LNCaP clone FGC (cell line): ENCODE results near the gene FOSL1.
A peak's percentile ranks its signal among the peaks of the same experiment; 100 is the strongest.

Experiments
- DNase-seq: peaks from one replicate; pipeline ENCODE4 v3.0.0-alpha.2; 2011; ENCODE audit warnings: low read depth
- H3K4me3 ChIP-seq: 2 replicates; pipeline ENCODE4 v1.5.1; 2011; ENCODE audit warnings: mild to moderate bottlenecking, low read depth, low read length, control low read depth
- TF ChIP-seq, protein P1 (sequence below): IDR thresholded peaks from 2 replicates; pipeline ENCODE4 v1.5.1; 2012; ENCODE audit warnings: mild to moderate bottlenecking; ENCODE audit not compliant: control insufficient read depth, insufficient read depth; ENCODE audit errors: extremely low read depth

FOSL1 gene

DNA sequence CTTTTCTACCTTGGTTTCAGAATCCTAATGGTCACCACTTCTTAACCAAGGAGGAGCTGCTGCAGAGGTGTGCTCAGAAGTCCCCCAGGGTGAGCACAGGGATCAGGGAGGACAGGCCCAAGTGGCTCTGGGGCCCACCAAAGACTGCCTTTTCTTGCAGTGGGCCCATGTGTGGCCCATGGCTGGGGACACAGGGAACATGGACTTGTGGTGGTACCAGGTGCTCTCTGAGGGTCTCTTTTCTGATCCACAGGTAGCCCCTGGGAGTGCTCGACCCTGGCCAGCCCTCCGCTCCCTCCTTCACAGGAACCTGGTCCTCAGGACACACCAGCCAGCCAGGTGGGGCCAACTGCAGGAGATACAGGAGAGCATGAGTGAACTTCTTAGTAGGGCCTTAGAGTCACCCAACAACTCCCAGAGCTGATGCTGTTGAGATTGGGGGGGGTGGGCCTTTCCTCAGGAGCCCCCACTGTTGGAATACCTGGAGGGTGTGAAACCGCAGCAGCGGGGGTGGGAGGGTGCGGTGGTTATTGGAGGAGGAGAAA, 37.9 kb downstream of the FOSL1 start:
- no peak for DNase-seq
- TF ChIP-seq, protein P1, sequence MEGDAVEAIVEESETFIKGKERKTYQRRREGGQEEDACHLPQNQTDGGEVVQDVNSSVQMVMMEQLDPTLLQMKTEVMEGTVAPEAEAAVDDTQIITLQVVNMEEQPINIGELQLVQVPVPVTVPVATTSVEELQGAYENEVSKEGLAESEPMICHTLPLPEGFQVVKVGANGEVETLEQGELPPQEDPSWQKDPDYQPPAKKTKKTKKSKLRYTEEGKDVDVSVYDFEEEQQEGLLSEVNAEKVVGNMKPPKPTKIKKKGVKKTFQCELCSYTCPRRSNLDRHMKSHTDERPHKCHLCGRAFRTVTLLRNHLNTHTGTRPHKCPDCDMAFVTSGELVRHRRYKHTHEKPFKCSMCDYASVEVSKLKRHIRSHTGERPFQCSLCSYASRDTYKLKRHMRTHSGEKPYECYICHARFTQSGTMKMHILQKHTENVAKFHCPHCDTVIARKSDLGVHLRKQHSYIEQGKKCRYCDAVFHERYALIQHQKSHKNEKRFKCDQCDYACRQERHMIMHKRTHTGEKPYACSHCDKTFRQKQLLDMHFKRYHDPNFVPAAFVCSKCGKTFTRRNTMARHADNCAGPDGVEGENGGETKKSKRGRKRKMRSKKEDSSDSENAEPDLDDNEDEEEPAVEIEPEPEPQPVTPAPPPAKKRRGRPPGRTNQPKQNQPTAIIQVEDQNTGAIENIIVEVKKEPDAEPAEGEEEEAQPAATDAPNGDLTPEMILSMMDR = no peak
- peak overlapping the region; percentile 93 for H3K4me3 ChIP-seq

DNA sequence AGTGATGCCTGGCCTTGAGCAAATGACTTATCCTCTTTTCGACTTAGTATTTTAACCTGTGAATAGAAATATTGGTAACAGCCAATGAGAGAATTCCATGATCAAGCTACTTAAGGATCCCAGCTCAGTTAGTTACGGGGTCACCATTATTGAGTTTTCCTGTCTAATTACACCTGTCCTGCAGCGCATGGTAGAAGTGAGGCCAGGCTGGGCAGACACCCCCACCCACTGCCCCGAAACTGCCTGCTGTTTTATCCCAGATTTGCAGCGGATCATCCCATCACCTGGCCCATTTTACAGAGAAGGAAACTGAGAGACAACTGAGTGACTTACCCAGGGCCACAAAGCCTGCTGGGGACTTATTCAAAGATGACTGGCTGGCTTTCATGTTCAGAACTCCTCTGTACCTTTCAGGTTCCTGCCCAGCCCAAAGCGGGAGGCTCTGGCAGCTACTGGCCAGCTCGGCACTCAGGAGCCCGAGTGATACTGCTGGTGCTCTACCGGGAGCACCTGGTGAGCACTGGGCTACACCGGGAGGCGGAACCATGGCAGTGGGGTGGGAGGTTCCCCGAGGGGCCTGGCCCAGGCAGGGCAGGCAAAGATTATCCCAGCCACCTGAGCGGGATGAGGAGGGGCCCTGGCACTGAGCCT, 38.5 kb downstream of the FOSL1 start:
- H3K4me3 ChIP-seq = peak overlapping the region; percentile 93
- TF ChIP-seq, protein P1 = no peak
- no peak for DNase-seq

DNA sequence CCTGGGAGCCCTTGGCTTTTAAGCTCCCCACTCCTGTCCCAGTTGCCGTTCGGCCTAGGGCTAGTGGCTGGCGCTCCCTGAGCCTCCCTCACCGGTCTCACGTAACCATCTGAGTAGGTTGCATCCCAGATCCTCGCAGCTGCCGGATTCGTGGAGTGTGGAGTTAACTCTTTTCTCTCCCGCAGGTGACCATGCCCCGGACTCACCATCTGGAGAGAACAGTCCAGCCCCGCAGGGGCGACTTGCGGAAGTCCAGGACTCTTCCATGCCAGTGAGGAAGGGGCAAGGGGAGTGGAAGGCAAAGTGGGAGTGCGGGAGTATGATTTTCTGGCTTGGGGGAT, 39.1 kb downstream of the FOSL1 start:
- peak overlapping the region; percentile 93 for H3K4me3 ChIP-seq
- TF ChIP-seq, protein P1 = no peak
- DNase-seq = no peak

DNA sequence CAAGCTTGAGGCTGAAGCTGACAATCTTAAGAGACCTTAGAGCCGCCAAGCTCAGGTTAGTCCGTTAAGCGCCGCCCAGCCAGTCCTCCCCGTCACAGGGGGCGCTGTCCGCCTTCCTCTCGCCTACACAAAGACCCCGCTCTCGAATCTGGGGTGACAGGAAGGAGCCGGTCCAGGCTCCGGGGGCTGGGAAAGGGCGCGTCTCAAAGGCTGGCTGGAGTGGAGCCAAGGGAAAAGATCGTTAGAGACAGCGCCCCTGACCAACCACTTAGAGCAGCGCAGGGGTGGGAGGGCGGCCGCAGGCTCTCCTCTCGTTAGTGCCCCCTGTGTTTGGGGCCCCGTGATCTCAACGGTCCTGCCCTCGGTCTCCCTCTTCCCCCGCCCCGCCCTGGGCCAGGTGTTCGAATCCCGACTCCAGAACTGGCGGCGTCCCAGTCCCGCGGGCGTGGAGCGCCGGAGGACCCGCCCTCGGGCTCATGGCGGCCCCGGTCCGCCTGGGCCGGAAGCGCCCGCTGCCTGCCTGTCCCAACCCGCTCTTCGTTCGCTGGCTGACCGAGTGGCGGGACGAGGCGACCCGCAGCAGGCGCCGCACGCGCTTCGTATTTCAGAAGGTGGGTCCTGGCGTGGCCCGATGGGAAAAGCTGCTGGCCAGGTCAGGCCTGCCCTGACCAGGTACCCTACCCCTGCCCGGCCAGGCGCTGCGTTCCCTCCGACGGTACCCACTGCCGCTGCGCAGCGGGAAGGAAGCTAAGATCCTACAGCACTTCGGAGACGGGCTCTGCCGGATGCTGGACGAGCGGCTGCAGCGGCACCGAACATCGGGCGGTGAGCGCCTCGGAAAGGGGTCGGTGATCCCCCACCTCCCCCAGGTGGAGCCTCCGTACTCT, 39.7 kb downstream of the FOSL1 start, which contains the start of gene MUS81:
TSS of gene MUS81 (plus strand) at position 156 of the 887 bp plus-strand sequence. CDS start at position 477, 321 bp downstream.
- TF ChIP-seq, protein P1 = peak; percentile 83
- H3K4me3 ChIP-seq = peak within 1 kb of the TSS; percentile 93
- DNase-seq = peak; percentile 90

DNA sequence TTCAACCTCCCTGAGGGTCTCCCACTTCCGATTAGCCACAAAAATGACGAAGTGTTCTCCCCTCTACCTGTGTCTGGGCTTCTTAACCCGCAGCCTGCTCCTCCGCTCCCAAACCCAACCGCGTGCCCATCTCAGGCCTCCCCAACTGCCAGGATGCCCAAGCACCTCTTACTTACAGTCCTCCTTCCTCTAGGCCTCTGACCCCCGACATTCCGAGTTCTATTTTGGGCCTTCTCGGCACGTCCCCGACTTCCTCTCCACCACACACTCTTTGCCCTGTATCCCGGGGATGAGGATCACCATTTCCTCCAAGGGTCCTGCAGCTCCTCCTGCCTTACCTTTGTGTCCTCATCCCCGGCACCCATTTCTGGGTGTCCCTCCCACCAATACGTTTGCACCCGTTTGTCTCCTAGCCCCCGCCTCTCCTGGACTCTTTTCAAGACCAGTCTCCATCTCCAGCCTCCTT, 40.3 kb downstream of the FOSL1 start:
- no peak for DNase-seq

DNA sequence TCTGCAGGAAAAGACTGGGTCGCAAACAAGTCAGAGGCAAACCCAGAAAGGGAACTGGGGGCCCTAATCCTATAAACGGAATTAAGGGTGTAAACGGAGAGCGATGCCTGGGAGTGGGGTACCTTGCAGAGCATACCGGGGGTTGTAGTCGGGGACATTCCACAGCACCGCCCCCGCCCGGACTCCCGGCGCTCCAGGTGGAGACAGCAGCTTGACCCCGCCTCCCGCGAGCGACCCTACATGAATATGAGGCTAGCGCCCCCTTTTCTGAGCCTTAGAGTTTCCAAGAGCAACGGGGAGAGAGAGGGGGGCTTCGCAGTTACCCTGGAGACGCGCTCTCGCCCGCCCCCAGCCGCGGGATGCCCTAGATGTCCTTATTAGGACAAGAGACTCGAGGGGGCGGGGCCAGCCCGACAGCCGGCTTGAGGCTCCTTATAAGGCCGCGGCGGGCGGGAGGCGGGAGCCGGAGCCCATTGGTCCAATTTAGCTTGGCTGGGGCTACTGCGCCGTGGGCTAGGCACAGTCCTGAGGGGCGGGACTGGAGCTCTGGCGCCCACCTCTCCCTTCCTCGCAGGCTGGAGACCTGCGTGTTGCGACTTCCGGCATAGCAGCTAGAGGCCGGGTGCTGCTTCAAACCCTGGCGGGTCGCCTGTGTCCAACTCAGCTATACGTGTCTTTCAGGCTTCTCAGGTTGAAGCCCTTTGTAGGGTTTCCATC, 40.9 kb downstream of the FOSL1 start:
- DNase-seq = peak; percentile 93
- TF ChIP-seq, protein P1 = no peak
- peak overlapping the region; percentile 93 for H3K4me3 ChIP-seq

More for the DNA sequence above, 40.3 kb downstream of the FOSL1 start:
- TF ChIP-seq, protein P1 = no peak
- peak overlapping the region; percentile 93 for H3K4me3 ChIP-seq
